GM13976 (cell line): ENCODE data around the gene LRGUK.
A peak's percentile ranks its signal among the peaks of the same experiment; 100 is the strongest.
"Not testable (repeated sequence)": the region's sequence is repeated elsewhere in the genome, so short reads cannot be mapped to it uniquely, and the experiment has no call there.

Experiments
- DNase-seq: peaks from one replicate; pipeline ENCODE4 v3.0.0; 2012; ENCODE audit warnings: low spot score
- CTCF ChIP-seq: IDR thresholded peaks from 2 replicates; pipeline ENCODE4 v1.5.1; 2012; ENCODE audit warnings: borderline replicate concordance, mild to moderate bottlenecking; ENCODE audit not compliant: insufficient read depth; ENCODE audit errors: extremely low read depth, missing control alignments, control extremely low read depth
- in situ Hi-C: fragments of 300-500 bp; cut with MboI; formaldehyde crosslinking; loops from one replicate; pipeline ENCODE4 v1.12.0; 2022; ENCODE audit warnings: low sequenced_read_pairs, mixed read lengths, inconsistent platforms; ENCODE audit not compliant: unreplicated experiment

LRGUK gene

GRCh38 chr7:134287916-134288659, 160.9 kb downstream of the LRGUK start:
- DNase-seq, result no peak
- in situ Hi-C loops, result no loop called here
- TF ChIP-seq CTCF, result no peak

GRCh38 chr7:134289423-134289822, 162.3 kb downstream of the LRGUK start:
- TF ChIP-seq CTCF, result no peak
- in situ Hi-C loops, result no loop called here
- no peak for DNase-seq

- in situ Hi-C loops, result no loop called here
- TF ChIP-seq CTCF, result no peak
- DNase-seq, result no peak
These were observed 162.7 kb downstream of the LRGUK start for GRCh38 chr7:134289841-134290240.

- in situ Hi-C loops, result no loop called here
- DNase-seq, result no peak
- TF ChIP-seq CTCF, result no peak
These were observed 163.1 kb downstream of the LRGUK start for GRCh38 chr7:134290286-134290685.

GRCh38 chr7:134293002-134293740, 166.0 kb downstream of the LRGUK start:
- DNase-seq, result peak; percentile 80
- in situ Hi-C loops, result no loop called here
- TF ChIP-seq CTCF, result no peak

GRCh38 chr7:134295982-134296381, 168.8 kb downstream of the LRGUK start:
- DNase-seq, in situ Hi-C loops: not testable (repeated sequence)

GRCh38 chr7:134297489-134297888, 170.3 kb downstream of the LRGUK start:
- no peak for DNase-seq
- no peak for TF ChIP-seq CTCF
- in situ Hi-C loops, result no loop called here
